Panc1 (cell line): ENCODE data around the gene NEAT1. TPM values are rescaled to one million over a fixed set of nuclear protein-coding genes. Genes with fewer than 3 reads are reported as not detected.
A peak's percentile ranks its signal among the peaks of the same experiment; 100 is the strongest.

Experiments used
- ATAC-seq: fragments of 200-7000 bp; cut with Tn5 transposase; 2 replicates; pipeline ENCODE4 v1.9.1; 2020; ENCODE audit warnings: mild to moderate bottlenecking, moderate library complexity
- BruUV-seq: library from RNA; stranded (reverse); fragments of 400-500 nt; replicated peaks from 2 replicates; lab custom pipeline; 2021; lab: Mats Ljungman, UMichigan
- CTCF ChIA-PET: fragments of 300-600 bp; sonication (Branson Sonifier 250); formaldehyde crosslinking; loops from one replicate; lab custom pipeline; 2022; ENCODE audit warnings: antibody characterized with exemption; lab: Charles Lee
- POLR2A ChIA-PET: fragments of 300-600 bp; sonication (Branson Sonifier 250); formaldehyde crosslinking; loops from one replicate; lab custom pipeline; 2022; ENCODE audit warnings: antibody characterized with exemption; lab: Charles Lee
- DNase-seq: peaks from one replicate; pipeline ENCODE4 v3.0.0-alpha.2; 2010; ENCODE audit warnings: low read depth, low spot score
- H3K27ac ChIP-seq: 2 replicates; pipeline ENCODE4 v1.5.1; 2011; ENCODE audit warnings: mild to moderate bottlenecking, low read length, inconsistent platforms
- H3K27me3 ChIP-seq: fragments of 200-500 bp; sonication (Bioruptor generic); 2 replicates; pipeline ENCODE4 v1.6.0; 2014; ENCODE audit warnings: low read length, inconsistent platforms; ENCODE audit not compliant: control insufficient read depth, insufficient read depth
- H3K36me3 ChIP-seq: fragments of 200-500 bp; sonication (Bioruptor generic); 2 replicates; pipeline ENCODE4 v1.5.1; 2014; ENCODE audit warnings: inconsistent platforms, mild to moderate bottlenecking, low read length, moderate library complexity; ENCODE audit not compliant: control insufficient read depth, insufficient read depth
- H3K4me1 ChIP-seq: 2 replicates; pipeline ENCODE4 v1.5.1; 2011; ENCODE audit warnings: inconsistent platforms, mild to moderate bottlenecking, low read length, moderate library complexity; ENCODE audit not compliant: control insufficient read depth, insufficient read depth
- H3K4me3 ChIP-seq, 2 experiments: 2 replicates each; pipeline ENCODE4 v1.5.1; 2011 to 2012; ENCODE audit warnings: low read depth in 2 of 2, low read length in 2 of 2, mild to moderate bottlenecking in 2 of 2, inconsistent platforms in 1 of 2, moderate library complexity in 1 of 2
- H3K9me3 ChIP-seq: fragments of 200-500 bp; sonication (Bioruptor generic); 2 replicates; pipeline ENCODE4 v1.5.1; 2014; ENCODE audit warnings: low read depth, mild to moderate bottlenecking, inconsistent platforms, low read length, moderate library complexity; ENCODE audit not compliant: control insufficient read depth, insufficient read depth
- CTCF ChIP-seq: fragments of 450-650 bp; IDR thresholded peaks from 2 replicates; pipeline ENCODE4 v1.5.1; 2017; ENCODE audit warnings: mild to moderate bottlenecking
- POLR2AphosphoS5 ChIP-seq: IDR thresholded peaks from 2 replicates; pipeline ENCODE4 v1.6.1; 2012; ENCODE audit warnings: mild to moderate bottlenecking, low read depth, low read length, moderate library complexity
- SIN3A ChIP-seq: IDR thresholded peaks from 2 replicates; pipeline ENCODE4 v1.6.1; 2012; ENCODE audit warnings: low read depth, mild to moderate bottlenecking, low read length, moderate library complexity, borderline replicate concordance; ENCODE audit not compliant: insufficient read depth
- TCF7L2 ChIP-seq: IDR thresholded peaks from 2 replicates; pipeline ENCODE4 v1.6.1; 2011; ENCODE audit warnings: mild to moderate bottlenecking, low read depth, low read length, inconsistent platforms
- in situ Hi-C: cut with HindIII; loops from 2 replicates; pipeline ENCODE4 v1.10.0; 2016; ENCODE audit warnings: low sequenced_read_pairs, low pct_unique_long_range_greater_than_20kb
- intact Hi-C: fragments of 100-400 bp; cut with micrococcal nuclease; formaldehyde crosslinking; loops from one replicate; pipeline ENCODE4 v1.10.0; 2022; ENCODE audit not compliant: unreplicated experiment
- total RNA-seq: library from RNA; stranded (reverse); gene quantifications from one replicate; pipeline ENCODE4 v1.2.1, GENCODE V29; 2021; ENCODE audit not compliant: unreplicated experiment
- TF ChIP-seq, protein P1 (sequence below), 2 experiments: IDR thresholded peaks; 2 replicates each; pipeline ENCODE4 v1.6.1; 2011 to 2012; ENCODE audit warnings: low read depth in 2 of 2, control low read depth in 1 of 2, low read length in 1 of 2, mild to moderate bottlenecking in 1 of 2, moderate library complexity in 1 of 2; ENCODE audit not compliant: insufficient read depth in 1 of 2

NEAT1 gene
- total RNA-seq, 1 experiment from 2014 or later: 731 TPM

- H3K9me3 ChIP-seq: no peaks in the 10 kb centered on the region
- CTCF ChIA-PET: interaction anchor here (1.7 kb wide), 1 partner anchor 23 kb away, joined by 4 read pairs; no protein-coding TSS in a partner anchor
- BruUV-seq: no TSS peak
- intact Hi-C loops (no loop called here), in situ Hi-C loops (no loop called here)
- peak; percentile 2 for ATAC-seq
- POLR2A ChIA-PET: interaction anchor here (0.5 to 3.5 kb wide), 13 partner anchors 18 to 158 kb away, joined by 3 to 8 read pairs (median 4); partner anchors contain the start of gene MALAT1
- DNase-seq: no peak
- H3K27ac ChIP-seq: peak overlapping the region; percentile 93
- TF ChIP-seq TCF7L2 (no peak), POLR2AphosphoS5 (no peak), SIN3A (no peak), CTCF (no peak)
- TF ChIP-seq, protein P1, sequence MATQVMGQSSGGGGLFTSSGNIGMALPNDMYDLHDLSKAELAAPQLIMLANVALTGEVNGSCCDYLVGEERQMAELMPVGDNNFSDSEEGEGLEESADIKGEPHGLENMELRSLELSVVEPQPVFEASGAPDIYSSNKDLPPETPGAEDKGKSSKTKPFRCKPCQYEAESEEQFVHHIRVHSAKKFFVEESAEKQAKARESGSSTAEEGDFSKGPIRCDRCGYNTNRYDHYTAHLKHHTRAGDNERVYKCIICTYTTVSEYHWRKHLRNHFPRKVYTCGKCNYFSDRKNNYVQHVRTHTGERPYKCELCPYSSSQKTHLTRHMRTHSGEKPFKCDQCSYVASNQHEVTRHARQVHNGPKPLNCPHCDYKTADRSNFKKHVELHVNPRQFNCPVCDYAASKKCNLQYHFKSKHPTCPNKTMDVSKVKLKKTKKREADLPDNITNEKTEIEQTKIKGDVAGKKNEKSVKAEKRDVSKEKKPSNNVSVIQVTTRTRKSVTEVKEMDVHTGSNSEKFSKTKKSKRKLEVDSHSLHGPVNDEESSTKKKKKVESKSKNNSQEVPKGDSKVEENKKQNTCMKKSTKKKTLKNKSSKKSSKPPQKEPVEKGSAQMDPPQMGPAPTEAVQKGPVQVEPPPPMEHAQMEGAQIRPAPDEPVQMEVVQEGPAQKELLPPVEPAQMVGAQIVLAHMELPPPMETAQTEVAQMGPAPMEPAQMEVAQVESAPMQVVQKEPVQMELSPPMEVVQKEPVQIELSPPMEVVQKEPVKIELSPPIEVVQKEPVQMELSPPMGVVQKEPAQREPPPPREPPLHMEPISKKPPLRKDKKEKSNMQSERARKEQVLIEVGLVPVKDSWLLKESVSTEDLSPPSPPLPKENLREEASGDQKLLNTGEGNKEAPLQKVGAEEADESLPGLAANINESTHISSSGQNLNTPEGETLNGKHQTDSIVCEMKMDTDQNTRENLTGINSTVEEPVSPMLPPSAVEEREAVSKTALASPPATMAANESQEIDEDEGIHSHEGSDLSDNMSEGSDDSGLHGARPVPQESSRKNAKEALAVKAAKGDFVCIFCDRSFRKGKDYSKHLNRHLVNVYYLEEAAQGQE (IDR thresholded peaks at IDR 0.05; ENCODE audit: insufficient read depth in 1 of 2, low read depth in 2 of 2, low read length in 1 of 2): no peak
- H3K4me1 ChIP-seq: peaks cover 87% of the 10 kb centered on the region
- no peak overlapping the region for H3K4me3 ChIP-seq
- no peaks in the 10 kb centered on the region for H3K27me3 ChIP-seq
- no peaks in the 10 kb centered on the region for H3K36me3 ChIP-seq
These were observed 23.2 kb downstream of the NEAT1 start for GRCh38 chr11:65445604-65446445.

DNA sequence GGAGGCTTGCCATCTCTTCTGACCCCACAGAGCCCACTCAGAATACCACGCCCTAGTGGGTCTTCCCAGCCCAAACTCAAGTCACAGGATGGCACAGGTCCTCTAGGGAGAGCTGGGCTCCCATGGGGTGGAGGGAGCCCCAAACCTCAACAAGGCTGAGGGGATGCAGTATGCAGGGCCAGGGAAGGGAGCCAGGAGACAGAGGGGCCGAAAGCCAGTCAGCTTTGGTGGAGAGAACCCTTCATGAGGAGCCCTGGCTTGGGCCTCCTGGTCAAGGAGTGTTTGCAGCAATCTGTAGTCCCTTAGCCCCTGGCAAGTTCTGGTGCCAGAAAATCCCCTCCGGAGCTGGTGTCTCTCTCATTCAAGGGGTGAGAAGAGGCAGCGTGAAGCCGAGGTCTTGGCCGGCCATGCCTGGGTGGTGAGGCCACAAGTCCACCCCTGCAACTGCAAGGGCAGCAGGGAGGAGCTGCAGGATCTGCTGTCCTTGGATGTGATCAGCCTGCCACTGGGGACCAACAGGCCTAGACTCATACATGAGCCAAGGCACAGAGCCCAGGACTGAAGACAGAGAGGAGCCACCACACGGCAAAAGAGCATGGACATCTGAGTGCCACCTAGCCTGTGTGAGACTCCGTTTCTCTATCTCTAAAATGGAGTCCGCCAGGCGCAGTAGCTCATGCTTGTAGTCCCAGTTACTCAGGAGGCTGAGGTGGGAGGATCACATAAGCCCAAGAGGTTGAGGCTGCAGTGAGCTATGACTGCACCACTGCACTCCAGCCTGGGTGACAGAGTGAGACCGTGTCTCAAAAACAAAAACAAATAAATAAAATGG is 24.1 kb downstream of the NEAT1 start:
- intact Hi-C loops: no loop called here
- ChIA-PET POLR2A (interaction anchor here (0.7 to 3.5 kb wide), 10 partner anchors 9 to 65 kb away, joined by 3 to 8 read pairs (median 4); partner anchors contain the start of gene MALAT1), CTCF (no interaction called here)
- H3K27me3 ChIP-seq: no peaks in the 10 kb centered on the region
- H3K4me1 ChIP-seq: peaks cover 79% of the 10 kb centered on the region
- ATAC-seq (peak; percentile 2; the same call in 1 of the 2 replicates), DNase-seq (no peak)
- BruUV-seq: no TSS peak
- in situ Hi-C loops: no loop called here
- no peak for TF ChIP-seq POLR2AphosphoS5
- no peaks in the 10 kb centered on the region for H3K9me3 ChIP-seq
- H3K36me3 ChIP-seq: no peaks in the 10 kb centered on the region
- H3K27ac ChIP-seq: peak overlapping the region; percentile 93
- no peak overlapping the region for H3K4me3 ChIP-seq
